ENCODE data around the gene CKS1B.

CKS1B gene

GRCh38 chr1:154998201-154998780 is 23.8 kb downstream of the CKS1B start:
- no peak for DNase-seq (ENCODE audit: low spot score)
- TF ChIP-seq CTCF (IDR thresholded peaks at IDR 0.05; ENCODE audit: borderline replicate concordance, control extremely low read depth, extremely low read depth, insufficient read depth, missing control alignments), result peak; percentile 36
- in situ Hi-C loops (cut with MboI; ENCODE audit: low sequenced_read_pairs, unreplicated experiment), result no loop called here

GRCh38 chr1:154998818-154999570 is 24.5 kb downstream of the CKS1B start:
- in situ Hi-C loops (cut with MboI; ENCODE audit: low sequenced_read_pairs, unreplicated experiment), result no loop called here
- peak; percentile 88 for TF ChIP-seq CTCF (IDR thresholded peaks at IDR 0.05; ENCODE audit: borderline replicate concordance, control extremely low read depth, extremely low read depth, insufficient read depth, missing control alignments)
- peak; percentile 86 for DNase-seq (ENCODE audit: low spot score)

GRCh38 chr1:154999571-155000410 is 25.3 kb downstream of the CKS1B start:
- in situ Hi-C loops (cut with MboI; ENCODE audit: low sequenced_read_pairs, unreplicated experiment), result no loop called here
- TF ChIP-seq CTCF (IDR thresholded peaks at IDR 0.05; ENCODE audit: borderline replicate concordance, control extremely low read depth, extremely low read depth, insufficient read depth, missing control alignments), result no peak
- DNase-seq (ENCODE audit: low spot score), result peak; percentile 81

- in situ Hi-C loops (cut with MboI; ENCODE audit: low sequenced_read_pairs, unreplicated experiment), result no loop called here
- TF ChIP-seq CTCF (IDR thresholded peaks at IDR 0.05; ENCODE audit: borderline replicate concordance, control extremely low read depth, extremely low read depth, insufficient read depth, missing control alignments), result no peak
- no peak for DNase-seq (ENCODE audit: low spot score)
Measured at GRCh38 chr1:155000411-155000725, 25.9 kb downstream of the CKS1B start.

- peak; percentile 86 for DNase-seq (ENCODE audit: low spot score)
- in situ Hi-C loops (cut with MboI; ENCODE audit: low sequenced_read_pairs, unreplicated experiment), result no loop called here
Measured at GRCh38 chr1:155000726-155001424, 26.4 kb downstream of the CKS1B start.

More at GRCh38 chr1:155000726-155001424, 26.4 kb downstream of the CKS1B start:
- TF ChIP-seq CTCF (IDR thresholded peaks at IDR 0.05; ENCODE audit: borderline replicate concordance, control extremely low read depth, extremely low read depth, insufficient read depth, missing control alignments), result peak; percentile 4
